GM18858 (cell line): ENCODE data around the gene KLHL2.

ENCODE experiments used
- ATAC-seq: cut with Tn5 transposase; IDR thresholded peaks from one replicate; pipeline ENCODE4 v1.9.1; 2021; ENCODE audit not compliant: unreplicated experiment

Gene KLHL2

DNA sequence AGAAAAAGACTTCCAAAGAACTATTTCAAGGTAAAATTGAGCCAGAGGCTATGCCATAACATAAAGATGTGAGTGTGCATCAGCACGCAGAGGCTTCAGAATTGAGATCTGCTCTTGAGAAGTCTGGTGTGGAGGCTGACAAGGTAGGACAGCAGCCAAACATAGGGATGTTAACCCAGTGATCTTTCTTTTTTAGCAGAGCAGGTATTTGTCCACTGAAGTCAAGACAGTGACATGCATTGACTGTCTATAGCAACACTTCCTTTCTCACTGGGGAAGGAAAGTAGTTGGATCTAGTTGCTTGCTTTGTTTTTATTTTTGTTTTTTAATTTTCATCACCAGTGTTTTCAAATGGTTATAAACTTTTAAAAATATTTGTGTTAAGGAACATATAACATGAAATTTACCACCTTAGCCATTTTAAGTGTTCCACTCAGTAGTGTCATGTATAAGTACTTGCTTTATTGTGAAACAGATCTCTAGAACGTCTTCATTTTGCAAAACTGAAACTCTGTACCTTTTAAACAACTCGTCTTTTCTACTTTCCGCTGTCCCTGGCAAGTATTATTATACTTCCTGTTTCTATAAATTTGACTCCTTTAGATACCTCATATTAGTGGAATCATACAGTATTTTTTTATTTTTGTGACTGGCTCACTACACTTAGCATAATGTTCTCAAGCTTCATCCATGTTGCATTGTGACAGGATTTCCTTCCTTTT lies 79.4 kb downstream of the KLHL2 start:
- peak; percentile 81 for ATAC-seq

DNA sequence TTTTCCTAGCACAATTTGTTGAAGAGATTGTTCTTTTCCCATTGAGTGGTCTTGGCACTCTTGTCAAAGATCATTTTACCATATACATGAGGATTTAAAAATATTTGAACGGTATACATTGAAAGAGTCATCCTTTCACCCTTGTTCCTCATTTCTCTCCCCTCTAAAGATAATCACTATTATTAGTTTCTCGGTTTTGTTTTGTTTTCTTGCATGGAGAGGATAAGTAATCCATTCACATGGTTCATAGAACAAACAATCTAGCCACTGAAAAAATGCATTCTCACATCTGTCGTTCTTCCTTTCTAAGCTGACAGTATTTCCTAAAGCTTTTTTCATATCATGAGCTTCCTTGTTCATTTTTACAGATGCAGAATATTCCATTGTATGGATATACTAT lies 80.9 kb downstream of the KLHL2 start:
- peak; percentile 36 for ATAC-seq

DNA sequence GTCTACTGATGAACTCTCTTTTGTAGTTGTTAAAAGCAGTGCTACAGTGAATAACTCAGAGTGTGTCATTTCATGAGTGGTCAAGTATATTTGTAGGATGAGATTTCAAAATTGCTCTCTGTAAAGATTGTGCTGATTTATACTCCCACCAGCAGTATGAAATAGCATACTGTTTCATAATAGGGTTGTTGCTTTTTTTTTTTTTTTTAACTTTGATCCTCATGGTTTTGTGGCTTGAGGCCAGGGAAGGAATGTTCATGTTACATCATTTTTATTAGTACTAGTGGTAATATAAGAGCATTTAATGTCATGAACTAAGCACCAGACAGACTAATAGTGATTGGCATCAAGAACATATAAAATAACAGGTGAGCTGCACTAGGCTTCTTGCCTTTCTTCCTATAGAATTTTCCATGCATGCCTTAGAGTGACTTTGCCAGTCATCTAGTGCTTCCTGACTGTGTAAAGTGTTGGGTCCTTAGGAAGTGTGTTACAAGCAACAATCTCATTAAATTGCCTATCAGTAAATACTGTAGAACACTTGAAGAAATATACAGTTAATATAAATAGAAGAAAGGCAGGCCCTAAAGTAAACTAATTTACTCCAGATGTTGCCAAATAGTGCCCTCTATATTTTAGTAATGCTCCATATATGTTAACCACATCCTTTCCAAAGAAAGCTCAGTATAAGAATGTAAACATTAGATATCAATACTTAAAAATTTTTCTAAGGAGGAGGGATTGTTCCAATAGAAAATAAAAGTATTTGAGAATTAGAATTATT lies 81.5 kb downstream of the KLHL2 start:
- ATAC-seq: peak; percentile 9

DNA sequence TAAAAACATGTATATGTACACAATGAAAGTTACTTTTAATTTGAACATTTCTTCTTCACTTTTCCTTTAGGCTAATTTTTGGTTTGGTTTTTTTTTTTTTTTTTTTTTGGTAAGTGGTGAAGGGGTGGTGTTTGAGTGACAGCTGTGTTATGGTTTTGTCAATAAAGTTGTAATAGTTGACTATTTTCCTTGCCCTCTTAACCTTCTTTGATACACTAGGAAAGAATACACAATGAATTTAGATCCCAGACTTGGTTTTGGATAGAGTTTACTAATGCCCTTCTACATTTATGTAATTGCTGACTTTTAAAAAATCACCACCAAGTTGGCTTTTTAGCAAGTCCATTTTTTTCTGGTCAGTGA lies 82.0 kb downstream of the KLHL2 start:
- no peak for ATAC-seq

- ATAC-seq: no peak
These were observed 85.7 kb downstream of the KLHL2 start for GRCh38 chr4:165293061-165293460.

DNA sequence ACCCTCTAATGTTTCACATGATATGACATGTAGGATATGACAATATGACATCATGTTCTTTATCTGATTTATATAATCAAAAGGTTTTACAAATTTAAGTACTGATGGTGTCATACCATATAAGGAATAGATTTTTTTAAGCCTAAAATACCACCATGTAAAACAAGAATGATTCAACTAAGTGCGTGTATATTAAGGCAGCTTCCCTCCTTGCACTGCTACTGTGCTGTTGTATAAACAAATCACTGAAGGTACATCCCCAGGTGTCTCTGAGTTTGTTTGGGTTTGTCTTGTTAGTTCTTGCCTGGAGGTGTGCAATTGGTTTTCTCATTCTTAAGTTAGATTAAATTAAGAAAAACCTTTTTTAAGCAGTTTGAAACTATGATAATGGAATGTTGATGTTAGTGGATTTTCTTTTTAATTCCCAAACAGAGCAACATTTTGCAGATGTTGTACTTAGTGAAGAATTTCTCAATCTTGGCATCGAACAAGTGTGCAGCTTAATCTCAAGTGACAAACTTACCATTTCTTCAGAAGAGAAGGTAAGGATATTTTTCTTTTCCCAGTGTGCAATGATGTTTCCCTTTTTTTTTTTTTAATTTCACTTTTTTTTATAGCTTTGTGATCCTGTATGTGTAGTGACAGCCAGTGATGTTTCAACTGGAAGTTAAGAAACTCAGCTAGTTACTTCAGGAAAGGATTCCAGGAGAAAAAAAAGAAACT lies 86.7 kb downstream of the KLHL2 start:
- no peak for ATAC-seq

DNA sequence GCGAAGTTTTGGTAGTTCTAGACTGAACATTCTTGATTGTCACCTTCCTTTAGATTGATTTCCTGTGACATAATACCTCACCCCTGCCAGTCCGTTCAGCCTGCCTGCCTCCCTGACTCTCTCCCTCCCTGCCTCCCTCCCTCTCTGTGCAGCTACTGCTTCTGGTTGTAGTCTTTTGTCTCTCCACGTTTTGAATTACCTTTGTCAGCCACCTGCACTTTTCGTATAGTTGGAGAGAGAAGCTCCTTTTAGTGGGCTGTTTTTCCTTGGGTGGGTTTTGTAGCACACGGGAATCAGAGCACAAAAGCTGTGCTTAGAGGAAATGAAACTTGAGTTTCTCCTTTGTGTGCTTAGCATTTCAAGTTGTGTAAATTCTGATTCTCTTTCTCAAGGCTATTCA lies 87.5 kb downstream of the KLHL2 start:
- peak; percentile 91 for ATAC-seq

GRCh38 chr4:165297626-165298025 lies 90.3 kb downstream of the KLHL2 start:
- no peak for ATAC-seq

GRCh38 chr4:165299399-165300060 lies 92.2 kb downstream of the KLHL2 start:
- no peak for ATAC-seq

GRCh38 chr4:165301833-165302232 lies 94.5 kb downstream of the KLHL2 start:
- ATAC-seq: peak; percentile 88

DNA sequence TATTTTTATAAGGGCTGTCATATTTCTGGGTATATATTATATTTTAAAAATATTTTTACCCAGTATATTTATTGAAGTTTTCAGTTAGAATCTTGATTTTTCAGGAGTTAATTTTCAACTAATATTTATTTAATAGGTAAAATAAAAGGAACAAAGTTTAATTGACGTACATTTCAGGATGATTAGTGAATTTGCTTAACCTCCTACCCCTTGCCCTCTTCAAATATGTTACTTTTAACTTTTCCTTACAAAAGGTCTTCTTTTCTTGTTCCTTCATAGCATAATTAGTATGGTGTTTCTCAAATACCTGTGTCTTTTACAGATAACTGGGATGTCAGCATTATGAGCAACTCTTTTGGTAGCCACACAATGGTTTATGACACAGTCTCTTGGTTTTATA lies 95.3 kb downstream of the KLHL2 start:
- no peak for ATAC-seq

GRCh38 chr4:165308166-165308565 lies 100.8 kb downstream of the KLHL2 start:
- no peak for ATAC-seq

DNA sequence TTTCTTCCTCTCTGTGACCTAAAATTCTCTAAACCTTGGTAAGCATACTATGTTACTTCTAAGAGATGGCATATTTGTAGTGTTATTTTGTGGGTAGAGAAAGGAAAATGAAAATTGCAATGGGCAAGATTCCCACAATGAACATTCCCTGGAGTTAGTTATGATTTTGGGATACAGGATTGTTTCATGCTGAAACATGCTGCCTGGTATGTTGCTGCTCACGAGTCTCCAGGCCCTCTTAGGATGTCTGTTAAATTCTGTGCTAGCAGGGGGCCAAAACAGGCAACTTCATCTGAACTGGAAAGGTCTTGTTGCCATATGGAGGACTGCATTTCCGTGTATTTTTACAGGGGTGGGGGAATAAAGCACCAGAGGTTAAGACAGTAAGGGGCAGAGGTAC lies 101.2 kb downstream of the KLHL2 start:
- ATAC-seq: no peak

- ATAC-seq: no peak
These were observed 102.1 kb downstream of the KLHL2 start for GRCh38 chr4:165309456-165309855.

DNA sequence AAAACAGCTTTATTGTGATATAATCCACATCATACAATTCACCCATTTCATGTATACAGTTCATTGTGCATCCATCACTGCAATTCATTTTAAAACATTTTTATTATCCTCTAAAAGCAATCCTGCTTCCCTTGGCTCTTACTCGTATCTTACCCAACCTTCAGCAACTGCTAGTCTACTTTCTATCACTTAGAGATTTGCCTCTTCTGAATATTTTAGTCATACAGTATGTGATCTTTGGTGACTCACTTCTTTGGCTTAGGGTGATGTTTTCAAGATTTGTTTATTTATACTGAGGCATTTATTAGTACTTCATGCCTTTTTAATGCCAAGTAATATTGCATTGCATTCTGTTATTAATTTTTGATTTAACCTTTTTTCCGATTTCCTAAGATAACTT lies 105.1 kb downstream of the KLHL2 start:
- ATAC-seq: no peak

DNA sequence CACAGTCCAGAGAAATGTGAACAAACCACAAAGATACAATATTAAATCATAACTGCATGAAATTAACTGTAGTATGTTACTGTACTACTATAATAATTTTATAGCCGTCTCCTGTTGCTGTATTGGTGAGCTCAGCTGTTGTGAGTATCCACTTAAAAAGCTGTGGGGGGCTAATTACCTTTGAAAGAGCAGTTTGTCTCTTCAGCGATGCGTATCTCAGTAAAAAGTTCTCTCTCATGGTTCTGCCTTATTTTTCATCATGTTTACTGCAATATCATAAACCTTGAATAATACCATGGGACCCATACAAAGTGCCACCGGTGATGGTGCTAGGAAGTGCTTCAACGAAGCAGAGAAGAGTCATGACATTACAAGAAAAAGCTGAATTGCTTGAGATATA lies 111.7 kb downstream of the KLHL2 start:
- no peak for ATAC-seq

GRCh38 chr4:165319509-165319908 lies 112.1 kb downstream of the KLHL2 start:
- ATAC-seq: no peak

DNA sequence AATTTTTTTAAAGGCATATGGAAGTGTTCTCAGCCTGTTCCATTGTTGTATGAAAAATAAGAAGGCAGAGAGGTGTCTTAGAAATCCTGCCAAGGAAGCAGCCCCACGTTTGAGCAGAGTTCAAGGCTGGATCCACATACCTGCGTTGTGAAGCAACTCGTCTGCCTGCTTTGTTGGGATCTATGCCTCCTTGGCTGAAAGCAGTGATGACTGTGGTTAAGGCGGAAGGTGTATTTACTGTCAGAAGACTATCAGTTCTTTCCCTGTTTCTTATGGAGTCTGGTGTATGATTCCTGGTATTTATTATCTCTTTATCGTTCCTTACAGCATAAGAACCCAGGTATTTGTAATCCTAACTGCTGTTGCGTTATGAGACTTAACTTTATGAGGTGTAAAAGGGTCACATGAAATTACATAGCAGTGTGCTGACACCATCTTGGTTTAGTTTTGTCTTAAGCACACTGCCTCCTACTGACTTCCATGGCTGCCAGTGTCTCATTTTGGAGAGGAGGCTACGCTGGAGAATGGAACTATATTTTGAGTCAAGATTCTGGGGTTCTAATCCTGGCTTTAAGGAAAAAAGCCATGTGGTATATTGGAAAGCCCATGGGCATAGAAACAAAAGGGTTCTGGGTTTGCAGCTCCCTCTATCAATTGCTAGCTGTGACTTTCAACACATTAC lies 117.0 kb downstream of the KLHL2 start:
- no peak for ATAC-seq

DNA sequence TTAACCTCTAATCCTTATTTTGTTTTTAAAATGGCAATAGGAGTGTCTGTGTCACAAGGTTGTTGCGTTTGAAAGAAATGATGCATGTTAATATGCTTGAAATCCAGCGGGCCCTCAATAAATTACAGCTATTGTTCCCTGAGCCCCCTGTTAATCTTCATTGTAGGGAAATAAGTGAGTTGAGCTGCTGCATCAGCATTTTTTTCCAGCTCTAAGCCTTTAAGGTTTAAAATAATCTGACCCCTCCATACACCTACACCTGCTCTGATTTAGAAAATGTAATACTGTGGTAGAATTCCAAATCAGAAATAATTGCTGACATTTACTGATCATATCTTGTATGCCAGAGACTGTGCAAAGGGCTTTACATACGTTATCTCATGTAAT lies 117.5 kb downstream of the KLHL2 start:
- no peak for ATAC-seq

DNA sequence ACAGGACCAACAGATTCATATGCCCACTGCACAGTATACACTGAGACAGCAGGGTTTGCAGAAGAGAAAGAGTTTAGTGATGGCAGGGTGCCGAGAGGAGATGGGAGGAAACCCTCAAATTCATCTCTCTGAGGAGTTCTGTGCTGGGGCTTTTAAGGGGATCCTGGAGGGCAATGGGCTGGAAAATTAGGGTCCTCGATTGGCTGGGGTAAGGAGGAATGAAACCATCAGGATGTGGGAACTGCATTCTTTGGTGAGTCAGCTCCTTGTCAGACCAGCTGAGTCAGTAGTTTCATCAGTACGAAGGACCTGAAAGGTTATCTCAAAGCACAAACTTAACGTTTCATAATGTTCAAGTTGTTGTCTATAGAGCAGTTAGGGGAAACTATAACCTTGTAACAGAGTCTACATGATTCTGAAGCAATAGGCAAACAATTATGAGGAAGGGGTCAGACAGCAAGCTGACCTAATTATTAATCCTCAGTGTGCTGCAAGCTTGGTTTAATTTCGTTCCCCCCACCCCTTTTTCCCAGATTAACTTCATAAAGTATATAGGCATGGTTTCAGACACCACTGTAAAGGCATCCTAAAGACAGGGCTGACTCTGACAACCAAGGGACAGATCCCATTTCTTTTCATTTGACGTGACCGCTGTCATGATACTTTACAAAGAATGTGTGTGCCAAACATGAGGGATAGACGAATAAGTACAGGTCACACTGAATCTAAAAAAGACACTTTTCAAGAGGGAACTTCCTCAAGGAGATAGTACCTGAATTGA lies 118.6 kb downstream of the KLHL2 start:
- no peak for ATAC-seq
